Astrocyte (in vitro differentiated cells and primary cell): ENCODE measurements around the gene SRF.

Experiments
- EZH2 ChIP-seq: IDR thresholded peaks from 2 replicates; pipeline ENCODE4 v1.6.1; 2012; ENCODE audit warnings: mild to moderate bottlenecking, low read length, inconsistent platforms; ENCODE audit not compliant: insufficient read depth
- TF ChIP-seq, protein P1 (sequence below): IDR thresholded peaks from 2 replicates; pipeline ENCODE4 v1.5.1; 2011; ENCODE audit warnings: low read depth, mild to moderate bottlenecking, inconsistent platforms, low read length, moderate library complexity; ENCODE audit not compliant: insufficient read depth

DNA sequence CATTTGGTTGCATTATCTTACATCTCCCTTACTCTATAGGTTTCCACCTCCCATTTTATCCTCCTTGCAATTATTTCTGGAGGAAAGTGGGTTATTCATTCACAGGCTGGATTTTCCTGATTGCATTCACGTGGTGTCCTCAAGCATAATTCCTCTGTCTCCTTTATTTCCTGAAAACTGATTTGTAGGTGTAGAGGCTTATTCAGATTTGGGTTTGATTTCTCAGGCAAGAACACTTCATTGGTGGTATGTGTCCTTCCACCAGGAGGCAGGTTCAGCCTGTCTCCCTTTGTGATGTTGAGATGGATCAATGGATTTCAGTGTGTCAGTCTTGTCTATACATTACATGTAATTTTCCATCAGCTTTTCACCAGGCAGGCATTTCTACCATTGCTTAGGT is 40.9 kb downstream of the SRF start:
- TF ChIP-seq, protein P1, sequence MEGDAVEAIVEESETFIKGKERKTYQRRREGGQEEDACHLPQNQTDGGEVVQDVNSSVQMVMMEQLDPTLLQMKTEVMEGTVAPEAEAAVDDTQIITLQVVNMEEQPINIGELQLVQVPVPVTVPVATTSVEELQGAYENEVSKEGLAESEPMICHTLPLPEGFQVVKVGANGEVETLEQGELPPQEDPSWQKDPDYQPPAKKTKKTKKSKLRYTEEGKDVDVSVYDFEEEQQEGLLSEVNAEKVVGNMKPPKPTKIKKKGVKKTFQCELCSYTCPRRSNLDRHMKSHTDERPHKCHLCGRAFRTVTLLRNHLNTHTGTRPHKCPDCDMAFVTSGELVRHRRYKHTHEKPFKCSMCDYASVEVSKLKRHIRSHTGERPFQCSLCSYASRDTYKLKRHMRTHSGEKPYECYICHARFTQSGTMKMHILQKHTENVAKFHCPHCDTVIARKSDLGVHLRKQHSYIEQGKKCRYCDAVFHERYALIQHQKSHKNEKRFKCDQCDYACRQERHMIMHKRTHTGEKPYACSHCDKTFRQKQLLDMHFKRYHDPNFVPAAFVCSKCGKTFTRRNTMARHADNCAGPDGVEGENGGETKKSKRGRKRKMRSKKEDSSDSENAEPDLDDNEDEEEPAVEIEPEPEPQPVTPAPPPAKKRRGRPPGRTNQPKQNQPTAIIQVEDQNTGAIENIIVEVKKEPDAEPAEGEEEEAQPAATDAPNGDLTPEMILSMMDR: no peak
- no peak for TF ChIP-seq EZH2
